ENCODE measurements around the gene SLC7A8. TPM values are rescaled to one million over a fixed set of nuclear protein-coding genes. Genes with fewer than 3 reads are reported as not detected.

Gene SLC7A8
- total and polyA plus RNA-seq, 2 of the 4 experiments (the other 2 are of a cell fraction), result 0.31 TPM; not detected in 1

GRCh38 chr14:23173031-23173430, 10.4 kb downstream of the SLC7A8 start:
- H3K4me1 ChIP-seq (ENCODE audit: control insufficient read depth, insufficient read depth, low read length), result no peaks in the 10 kb centered on the region
- H3K36me3 ChIP-seq (ENCODE audit: control insufficient read depth, insufficient read depth, low read length), result no peaks in the 10 kb centered on the region
- WGBS, 2 experiments (ENCODE audit: extremely low coverage in 2 of 2, insufficient read length in 1 of 2), result no CpG with 5 or more reads among the region's 2 CpGs
- in situ Hi-C loops (cut with MboI; ENCODE audit: low sequenced_read_pairs) (no loop called here), intact Hi-C loops (cut with micrococcal nuclease) (no loop called here), dilution Hi-C loops (cut with HindIII; ENCODE audit: low sequenced_read_pairs, unreplicated experiment) (no loop called here)
- ATAC-seq (ENCODE audit: low read depth) (no peak), DNase-seq (no peak)
- no peaks in the 10 kb centered on the region for H4K20me1 ChIP-seq (ENCODE audit: insufficient read depth, low read length)
- H3K79me1 ChIP-seq (ENCODE audit: low read depth in 1 of 2, low read length in 2 of 2), result no peaks in the 10 kb centered on the region
- H3K14ac ChIP-seq (replicated peaks; ENCODE audit: low read depth, low read length), result no peak overlapping the region
- no peak overlapping the region for H2BK5ac ChIP-seq (ENCODE audit: low read depth, low read length, poor library complexity, severe bottlenecking)
- H3K4ac ChIP-seq (ENCODE audit: low read depth, low read length), result no peak overlapping the region
- H2BK20ac ChIP-seq (ENCODE audit: low read depth, low read length), result no peak overlapping the region
- H3K18ac ChIP-seq (ENCODE audit: low read depth, low read length), result no peak overlapping the region
- H3K9me3 ChIP-seq (ENCODE audit: control insufficient read depth, insufficient read depth, low read length), result no peaks in the 10 kb centered on the region
- ChIA-PET CTCF (interaction anchor here (0.6 to 1.0 kb wide), 2 partner anchors 9 to 15 kb away, joined by 3 read pairs; no protein-coding TSS in a partner anchor), POLR2A (ENCODE audit: unreplicated experiment) (no interaction called here)
- H2BK15ac ChIP-seq (ENCODE audit: low read depth, low read length), result no peak overlapping the region
- H4K8ac ChIP-seq (ENCODE audit: low read depth in 2 of 2, low read length in 2 of 2), result no peak overlapping the region
- no peaks in the 10 kb centered on the region for H3K9me1 ChIP-seq (ENCODE audit: insufficient read depth, low read length)
- TF ChIP-seq CHD1 (IDR thresholded peaks at IDR 0.05; ENCODE audit: low read depth, low read length) (no peak), MXI1 (IDR thresholded peaks at IDR 0.05; ENCODE audit: borderline replicate concordance, low read depth, low read length) (no peak), CEBPB (IDR thresholded peaks at IDR 0.05; ENCODE audit: low read depth, low read length) (no peak), USF2 (IDR thresholded peaks at IDR 0.05; ENCODE audit: low read depth, low read length) (no peak), RAD21 (IDR thresholded peaks at IDR 0.05; ENCODE audit: low read length) (no peak), SMC3 (IDR thresholded peaks at IDR 0.05; ENCODE audit: low read depth, low read length) (no peak), CTCF (conservative IDR thresholded peaks at IDR 0.05; ENCODE audit: low read depth, low read length) (no peak), MAFK (IDR thresholded peaks at IDR 0.05; ENCODE audit: low read depth, low read length) (no peak), NFE2L2 (IDR thresholded peaks at IDR 0.05; ENCODE audit: low read depth, low read length) (no peak), FOS (IDR thresholded peaks at IDR 0.05; ENCODE audit: low read depth, low read length) (no peak), RFX5 (IDR thresholded peaks at IDR 0.05; ENCODE audit: low read depth, low read length) (no peak), POLR2A (IDR thresholded peaks at IDR 0.05; ENCODE audit: low read depth, low read length) (no peak), ELK1 (IDR thresholded peaks at IDR 0.05; ENCODE audit: borderline replicate concordance, low read depth, low read length) (no peak), RCOR1 (IDR thresholded peaks at IDR 0.05; ENCODE audit: insufficient replicate concordance, low read length) (no peak), MAZ (IDR thresholded peaks at IDR 0.05; ENCODE audit: borderline replicate concordance, low read depth, low read length) (no peak), BHLHE40 (IDR thresholded peaks at IDR 0.05; ENCODE audit: low read depth, low read length) (no peak)
- H3K9ac ChIP-seq (ENCODE audit: low read depth, low read length), result no peak overlapping the region
- H4K91ac ChIP-seq (ENCODE audit: insufficient read depth, low read depth, low read length), result no peak overlapping the region
- no peak overlapping the region for H2BK120ac ChIP-seq (ENCODE audit: low read depth, low read length)
- peaks cover 27% of the 10 kb centered on the region for H3K27me3 ChIP-seq (ENCODE audit: control insufficient read depth, insufficient read depth, low read length)
- no peak overlapping the region for H3K56ac ChIP-seq (ENCODE audit: extremely low read depth, insufficient read depth, low read length)
- H4K5ac ChIP-seq (ENCODE audit: low read depth, low read length), result no peak overlapping the region
- no peak overlapping the region for H2AK9ac ChIP-seq (replicated peaks; ENCODE audit: low read depth, low read length, poor library complexity)
- BruUV-seq (replicated peaks), result no TSS peak
- no peak overlapping the region for H3K4me3 ChIP-seq (ENCODE audit: insufficient read depth, low read depth, low read length)
- H3K4me2 ChIP-seq (ENCODE audit: low read depth, low read length), result no peak overlapping the region
- no peak overlapping the region for H3K23ac ChIP-seq (ENCODE audit: low read depth, low read length)
- H2AK5ac ChIP-seq (ENCODE audit: low read depth, low read length), result no peak overlapping the region
- H2AFZ ChIP-seq (replicated peaks; ENCODE audit: low read length, poor library complexity), result no peak overlapping the region
- no peak overlapping the region for H3K27ac ChIP-seq (ENCODE audit: insufficient read depth, low read length)

Measured in IMR-90 (cell line).